Measurements from ENCODE around the gene NBAS.

- no peak for TF ChIP-seq POLR2AphosphoS5 (IDR thresholded peaks at IDR 0.05; ENCODE audit: borderline replicate concordance, low read depth, low read length)
- no peak for TF ChIP-seq EZH2 (IDR thresholded peaks at IDR 0.05)
Observed at GRCh38 chr2:15117409-15118050, 443.6 kb downstream of the NBAS start.

Measured in SK-N-MC (cell line).